ENCODE data around the gene WSB2. TPM values are rescaled to one million over a fixed set of nuclear protein-coding genes. Genes with fewer than 3 reads are reported as not detected.
A peak's percentile ranks its signal among the peaks of the same experiment; 100 is the strongest.

The WSB2 gene
- total RNA-seq, 1 experiment from 2014 or later = 55.9 TPM

- intact Hi-C loops (cut with micrococcal nuclease) = loop anchor here (10.0 kb wide), 1 partner anchor 232 kb away; no protein-coding TSS in a partner anchor
- peaks cover 5% of the 10 kb centered on the region for H3K4me1 Mint-ChIP-seq (ENCODE audit: insufficient read depth, unreplicated experiment)
- no peak for DNase-seq (ENCODE audit: unreplicated experiment)
- CTCF ChIA-PET = interaction anchor here (1.2 kb wide), 1 partner anchor 14 kb away, joined by 6 read pairs; no protein-coding TSS in a partner anchor
- no peak for TF ChIP-seq CTCF (IDR thresholded peaks at IDR 0.05; ENCODE audit: unreplicated experiment)
- H3K9me3 Mint-ChIP-seq (ENCODE audit: unreplicated experiment) = no peaks in the 10 kb centered on the region
- POLR2A ChIA-PET = no interaction called here
- no peak overlapping the region for H3K27ac Mint-ChIP-seq (ENCODE audit: low read depth, unreplicated experiment)
- no TSS peak for BruUV-seq (replicated peaks)
- no peak overlapping the region for H3K4me3 Mint-ChIP-seq (ENCODE audit: unreplicated experiment)
- peaks cover 3% of the 10 kb centered on the region for H3K36me3 Mint-ChIP-seq (ENCODE audit: insufficient read depth, unreplicated experiment)
- H3K27me3 Mint-ChIP-seq (ENCODE audit: insufficient read depth, unreplicated experiment) = no peaks in the 10 kb centered on the region
These were observed 46.0 kb upstream of the WSB2 start for GRCh38 chr12:118107011-118107410.

GRCh38 chr12:118103601-118104382 lies 42.8 kb upstream of the WSB2 start, which contains the start of gene VSIG10:
Gene VSIG10, minus strand, starts transcription at chr12:118104011. Its CDS starts 340 bp downstream, at chr12:118103671.
- Mint-ChIP-seq H3K27ac (ENCODE audit: low read depth, unreplicated experiment) (no peak within 1 kb of the TSS), H3K36me3 (ENCODE audit: insufficient read depth, unreplicated experiment) (peaks cover 6% of the 10 kb centered on the region), H3K27me3 (ENCODE audit: insufficient read depth, unreplicated experiment) (no peaks in the 10 kb centered on the region), H3K4me3 (ENCODE audit: unreplicated experiment) (peak within 1 kb of the TSS; percentile 80), H3K4me1 (ENCODE audit: insufficient read depth, unreplicated experiment) (peaks cover 12% of the 10 kb centered on the region), H3K9me3 (ENCODE audit: unreplicated experiment) (no peaks in the 10 kb centered on the region)
- intact Hi-C loops (cut with micrococcal nuclease) = loop anchor here (2.0 to 10.0 kb wide), 2 partner anchors 43 to 229 kb away; partner anchors contain the start of gene WSB2
- CTCF ChIA-PET = interaction anchor here (1.0 to 2.2 kb wide), 6 partner anchors 9 to 272 kb away, joined by 3 to 7 read pairs (median 5); partner anchors contain the start of genes PEBP1 and SUDS3
- peak; percentile 52 for DNase-seq (ENCODE audit: unreplicated experiment)
- TF ChIP-seq CTCF (IDR thresholded peaks at IDR 0.05; ENCODE audit: unreplicated experiment) = no peak
- POLR2A ChIA-PET = interaction anchor here (0.6 to 4.3 kb wide), 10 partner anchors 10 to 270 kb away, joined by 3 to 49 read pairs (median 4); partner anchors contain the start of genes PEBP1 and WSB2
- BruUV-seq (replicated peaks) = no TSS peak

GRCh38 chr12:118103201-118103600 lies 42.2 kb upstream of the WSB2 start:
- ChIA-PET POLR2A (interaction anchor here (0.6 to 4.3 kb wide), 10 partner anchors 9 to 270 kb away, joined by 3 to 49 read pairs (median 4); partner anchors contain the start of genes PEBP1 and WSB2), CTCF (interaction anchor here (1.0 to 2.2 kb wide), 5 partner anchors 9 to 272 kb away, joined by 3 to 7 read pairs (median 5); partner anchors contain the start of genes PEBP1 and SUDS3)
- peaks cover 6% of the 10 kb centered on the region for H3K36me3 Mint-ChIP-seq (ENCODE audit: insufficient read depth, unreplicated experiment)
- no peak overlapping the region for H3K27ac Mint-ChIP-seq (ENCODE audit: low read depth, unreplicated experiment)
- intact Hi-C loops (cut with micrococcal nuclease) = loop anchor here (2.0 to 10.0 kb wide), 2 partner anchors 42 to 228 kb away; partner anchors contain the start of gene WSB2
- H3K4me3 Mint-ChIP-seq (ENCODE audit: unreplicated experiment) = peak overlapping the region; percentile 80
- no peaks in the 10 kb centered on the region for H3K27me3 Mint-ChIP-seq (ENCODE audit: insufficient read depth, unreplicated experiment)
- H3K9me3 Mint-ChIP-seq (ENCODE audit: unreplicated experiment) = no peaks in the 10 kb centered on the region
- TF ChIP-seq CTCF (IDR thresholded peaks at IDR 0.05; ENCODE audit: unreplicated experiment) = no peak
- BruUV-seq (replicated peaks) = no TSS peak
- peak; percentile 24 for DNase-seq (ENCODE audit: unreplicated experiment)
- H3K4me1 Mint-ChIP-seq (ENCODE audit: insufficient read depth, unreplicated experiment) = peaks cover 12% of the 10 kb centered on the region

- no peak for TF ChIP-seq CTCF (IDR thresholded peaks at IDR 0.05; ENCODE audit: unreplicated experiment)
- no peaks in the 10 kb centered on the region for H3K9me3 Mint-ChIP-seq (ENCODE audit: unreplicated experiment)
- BruUV-seq (replicated peaks) = TSS peak; percentile 32
- intact Hi-C loops (cut with micrococcal nuclease) = loop anchor here (2.0 to 10.0 kb wide), 2 partner anchors 42 to 228 kb away; partner anchors contain the start of gene WSB2
- H3K27me3 Mint-ChIP-seq (ENCODE audit: insufficient read depth, unreplicated experiment) = no peaks in the 10 kb centered on the region
- DNase-seq (ENCODE audit: unreplicated experiment) = no peak
- H3K36me3 Mint-ChIP-seq (ENCODE audit: insufficient read depth, unreplicated experiment) = peaks cover 6% of the 10 kb centered on the region
- POLR2A ChIA-PET = interaction anchor here (0.6 to 4.3 kb wide), 11 partner anchors 9 to 136 kb away, joined by 3 to 49 read pairs (median 5); partner anchors contain the start of genes PEBP1 and WSB2
- H3K4me3 Mint-ChIP-seq (ENCODE audit: unreplicated experiment) = peak overlapping the region; percentile 80
- peaks cover 12% of the 10 kb centered on the region for H3K4me1 Mint-ChIP-seq (ENCODE audit: insufficient read depth, unreplicated experiment)
- H3K27ac Mint-ChIP-seq (ENCODE audit: low read depth, unreplicated experiment) = no peak overlapping the region
- CTCF ChIA-PET = interaction anchor here (0.6 to 2.2 kb wide), 6 partner anchors 8 to 227 kb away, joined by 3 to 7 read pairs (median 5); partner anchors contain the start of gene PEBP1
These were observed 41.6 kb upstream of the WSB2 start for GRCh38 chr12:118102609-118103008.

All from MCF 10A (cell line).